NK-92 treated with Interleukin-12 subunit alpha and Interleukin-12 subunit beta, amount 100 ng/mL, for 24 hours (cell line): Measurements from ENCODE around the gene TSPAN15.
"Not testable (repeated sequence)": the region's sequence is repeated elsewhere in the genome, so short reads cannot be mapped to it uniquely, and the experiment has no call there.

Experiments
- DNase-seq: peaks from one replicate; lab custom pipeline; 2025; lab: John Stamatoyannopoulos, UW

The TSPAN15 gene

DNA sequence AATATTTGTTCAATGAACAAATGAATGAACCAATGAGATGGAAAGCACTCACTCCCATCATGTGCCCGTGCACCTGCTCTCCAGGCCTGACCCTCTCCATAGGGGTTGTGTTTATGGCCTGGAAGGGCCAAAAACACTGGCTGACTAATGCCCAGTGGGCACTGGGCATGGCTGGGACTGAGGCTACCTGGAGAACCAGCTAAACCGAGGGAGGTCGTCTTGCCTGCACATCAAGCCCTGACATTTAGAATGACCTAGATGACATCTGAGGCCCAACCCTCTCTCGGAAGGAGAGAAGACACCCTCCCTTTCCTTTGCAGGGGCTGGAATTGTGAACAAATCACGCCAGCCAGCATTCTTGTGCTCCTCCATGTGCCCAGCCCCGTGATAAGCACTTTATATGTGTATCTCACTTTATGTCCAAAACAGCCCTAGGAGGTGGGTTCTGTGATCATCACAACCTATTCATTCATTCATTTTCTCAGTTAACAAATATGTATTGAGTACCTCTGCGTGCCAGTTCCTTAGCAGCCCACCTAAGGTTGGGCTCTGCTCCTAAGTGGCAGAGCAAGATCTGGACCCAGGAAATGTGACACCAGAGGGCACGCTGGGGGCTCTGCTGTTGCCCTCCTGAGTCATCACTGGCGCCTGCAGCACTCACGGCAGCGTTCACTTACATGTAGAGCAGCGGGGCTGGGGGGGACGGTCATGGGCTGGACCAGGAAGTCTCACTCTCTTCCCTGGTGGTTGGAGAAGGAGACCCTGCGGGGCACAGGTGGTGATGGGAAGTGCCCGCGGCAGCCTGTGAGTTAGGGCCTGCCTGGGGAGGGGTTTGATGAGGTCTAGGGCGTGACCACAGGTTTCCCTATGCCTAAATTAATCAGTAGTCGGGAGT, 52.0 kb downstream of the TSPAN15 start:
- DNase-seq = no peak

GRCh38 chr10:69503896-69504265, 52.6 kb downstream of the TSPAN15 start:
- no peak for DNase-seq

DNA sequence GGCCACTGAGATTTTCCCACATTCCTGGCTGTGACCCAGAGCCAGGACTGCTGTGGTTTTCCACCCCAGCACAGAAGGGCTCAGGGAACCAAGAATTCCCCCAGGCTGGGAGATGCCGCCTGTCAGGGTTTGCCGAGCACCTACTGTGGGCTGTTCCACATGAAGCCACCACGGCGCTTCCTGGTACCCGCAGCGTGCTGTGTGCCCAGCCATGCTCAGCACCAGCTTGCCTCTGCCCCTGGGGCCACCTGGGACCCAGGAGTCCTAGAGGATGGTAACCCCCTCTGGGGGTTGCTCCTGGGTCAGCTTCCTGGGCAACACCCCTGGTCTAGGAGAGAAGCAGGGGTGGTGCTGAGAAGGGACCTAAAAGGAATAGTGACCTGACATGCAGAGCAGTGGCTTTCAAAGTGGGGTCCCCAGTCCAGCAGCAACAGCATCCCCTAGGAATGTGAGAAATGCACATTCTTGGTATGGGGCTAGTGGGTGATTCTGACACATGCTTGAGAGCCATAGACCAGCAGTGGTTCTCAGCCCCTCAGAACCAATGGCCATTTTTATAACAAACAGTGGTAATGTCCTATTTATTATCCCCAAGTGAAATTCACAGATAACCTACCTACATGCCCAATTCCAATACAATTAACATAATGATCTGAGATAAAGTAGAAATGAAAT, 53.4 kb downstream of the TSPAN15 start:
- no peak for DNase-seq

- DNase-seq = no peak
These were observed 54.5 kb downstream of the TSPAN15 start for GRCh38 chr10:69505636-69506318.

GRCh38 chr10:69506487-69506833, 55.2 kb downstream of the TSPAN15 start:
- no peak for DNase-seq

DNA sequence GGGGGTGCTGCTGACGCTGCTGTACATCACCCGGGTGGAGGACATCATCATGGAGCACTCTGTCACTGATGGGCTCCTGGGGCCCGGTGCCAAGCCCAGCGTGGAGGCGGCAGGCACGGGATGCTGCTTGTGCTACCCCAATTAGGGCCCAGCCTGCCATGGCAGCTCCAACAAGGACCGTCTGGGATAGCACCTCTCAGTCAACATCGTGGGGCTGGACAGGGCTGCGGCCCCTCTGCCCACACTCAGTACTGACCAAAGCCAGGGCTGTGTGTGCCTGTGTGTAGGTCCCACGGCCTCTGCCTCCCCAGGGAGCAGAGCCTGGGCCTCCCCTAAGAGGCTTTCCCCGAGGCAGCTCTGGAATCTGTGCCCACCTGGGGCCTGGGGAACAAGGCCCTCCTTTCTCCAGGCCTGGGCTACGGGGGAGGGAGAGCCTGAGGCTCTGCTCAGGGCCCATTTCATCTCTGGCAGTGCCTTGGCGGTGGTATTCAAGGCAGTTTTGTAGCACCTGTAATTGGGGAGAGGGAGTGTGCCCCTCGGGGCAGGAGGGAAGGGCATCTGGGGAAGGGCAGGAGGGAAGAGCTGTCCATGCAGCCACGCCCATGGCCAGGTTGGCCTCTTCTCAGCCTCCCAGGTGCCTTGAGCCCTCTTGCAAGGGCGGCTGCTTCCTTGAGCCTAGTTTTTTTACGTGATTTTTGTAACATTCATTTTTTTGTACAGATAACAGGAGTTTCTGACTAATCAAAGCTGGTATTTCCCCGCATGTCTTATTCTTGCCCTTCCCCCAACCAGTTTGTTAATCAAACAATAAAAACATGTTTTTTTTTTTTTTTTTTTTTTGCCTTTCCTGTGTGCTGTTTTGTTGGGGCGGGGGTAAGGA, 55.8 kb downstream of the TSPAN15 start:
- no peak for DNase-seq

DNA sequence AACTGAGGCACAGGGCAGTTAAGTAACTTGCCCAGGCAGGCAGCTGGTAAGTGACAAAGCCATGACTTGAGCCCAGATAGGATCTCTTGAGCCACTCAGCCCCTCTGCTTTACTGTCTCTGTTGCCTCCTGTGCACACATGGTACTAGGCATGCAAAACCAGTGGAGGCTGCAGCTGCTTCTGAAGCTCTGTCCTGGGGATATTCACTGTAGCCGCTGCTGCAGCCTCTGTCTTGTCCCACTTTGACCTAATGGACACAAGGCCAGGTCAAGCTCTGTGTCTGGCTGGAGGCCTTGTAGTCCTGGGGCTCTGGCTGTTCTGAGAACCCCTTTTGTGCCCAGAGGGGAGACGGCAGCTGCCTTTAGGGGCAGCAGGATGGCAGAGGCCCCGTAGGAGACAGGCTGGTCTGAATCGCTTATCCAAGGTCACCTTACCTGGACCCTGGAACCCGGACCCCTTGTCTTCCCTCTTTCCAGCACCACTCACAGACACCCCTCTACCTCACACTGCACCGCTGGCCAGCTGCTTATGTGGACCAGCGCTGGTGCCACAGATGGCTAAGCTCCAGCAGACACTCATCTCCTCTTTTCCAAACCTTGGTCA, 57.6 kb downstream of the TSPAN15 start:
- DNase-seq = no peak

DNA sequence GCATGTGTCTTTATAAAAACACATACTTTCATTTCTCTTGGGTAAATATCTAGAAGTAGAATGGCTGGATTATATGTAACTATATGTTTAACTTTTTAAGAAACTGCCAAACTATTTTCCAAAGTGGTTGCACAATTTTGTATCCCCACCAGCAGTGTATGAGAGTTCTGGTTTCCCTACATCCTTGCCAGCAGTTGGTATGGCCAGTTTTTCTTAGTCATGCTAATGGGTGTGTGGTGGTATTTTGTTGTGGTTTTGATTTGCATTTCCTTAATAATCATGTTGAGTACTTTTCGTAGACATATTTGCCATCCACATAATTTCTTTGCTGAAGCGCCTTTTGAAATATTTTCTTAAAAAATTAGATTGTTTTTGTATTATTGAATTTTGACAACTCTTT, 61.6 kb downstream of the TSPAN15 start:
- no peak for DNase-seq

- DNase-seq = no peak
These were observed 62.4 kb downstream of the TSPAN15 start for GRCh38 chr10:69513617-69514016.

DNA sequence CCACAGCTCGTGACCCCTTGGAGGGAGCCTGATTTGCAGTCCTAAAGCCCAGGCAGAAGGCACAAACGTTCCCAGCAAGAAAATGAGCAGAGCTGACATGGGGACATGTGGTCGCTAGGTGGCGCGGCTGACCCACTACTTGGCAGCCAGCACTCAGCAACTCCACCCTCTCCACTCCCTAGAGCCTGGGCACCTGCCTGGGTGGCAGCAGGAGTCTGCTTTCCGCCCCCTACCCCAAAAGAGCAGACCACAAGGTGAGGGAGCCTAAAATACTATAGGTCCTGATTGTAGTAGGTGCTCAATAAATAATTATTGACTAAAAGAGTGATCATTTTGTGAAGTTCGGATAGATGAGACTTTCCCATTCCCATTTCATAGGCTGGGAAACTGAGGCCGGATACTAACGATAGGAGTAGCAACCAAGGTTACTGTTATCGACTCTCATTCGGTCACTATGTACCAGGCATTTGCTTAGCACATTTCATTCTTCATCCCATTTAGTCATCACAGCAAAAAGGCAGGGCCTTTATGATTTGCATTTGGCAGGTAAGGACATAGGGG, 64.5 kb downstream of the TSPAN15 start:
- peak; percentile 36 for DNase-seq

DNA sequence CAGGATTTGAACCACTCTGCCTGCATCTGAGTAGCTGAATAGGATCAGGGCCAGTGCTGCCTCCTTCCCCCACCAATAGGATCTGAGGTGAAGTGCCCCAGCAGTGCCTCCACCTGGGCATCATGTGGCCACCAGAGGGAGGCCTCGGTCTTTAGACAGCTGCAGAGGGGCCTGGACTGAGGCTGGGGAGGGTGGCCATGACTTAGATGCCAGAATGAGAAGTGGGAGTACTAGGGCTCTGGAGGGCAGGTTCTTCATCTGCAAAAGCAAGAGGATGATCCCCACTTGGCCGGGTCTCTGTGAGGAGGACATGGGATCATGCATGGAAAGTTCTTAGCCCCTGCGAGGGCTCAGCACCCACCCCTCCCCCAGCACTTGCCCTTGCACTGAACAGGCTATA, 65.1 kb downstream of the TSPAN15 start:
- DNase-seq = no peak

- no peak for DNase-seq
These were observed 65.5 kb downstream of the TSPAN15 start for GRCh38 chr10:69516796-69517195.

- DNase-seq = no peak
These were observed 66.1 kb downstream of the TSPAN15 start for GRCh38 chr10:69517271-69517848.

DNA sequence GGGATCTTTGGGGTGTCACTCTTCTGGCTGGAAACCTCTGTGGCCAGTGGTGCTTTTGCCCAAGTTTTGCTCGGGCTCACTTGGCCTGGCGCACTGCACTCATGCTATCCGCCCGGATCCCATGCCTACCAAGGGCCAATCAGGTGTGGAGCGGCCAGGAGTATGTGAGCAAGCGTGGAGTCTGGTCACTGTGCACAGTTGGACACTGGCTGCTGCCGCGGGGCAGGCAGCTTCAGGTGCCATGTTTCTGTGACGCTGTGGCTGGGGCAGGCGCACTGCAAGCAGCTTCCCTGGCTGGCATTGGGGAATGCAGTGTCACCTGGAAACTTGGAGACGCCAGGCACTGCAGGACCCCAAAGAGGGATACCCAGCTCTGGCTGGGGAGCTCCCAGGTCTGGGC, 76.7 kb downstream of the TSPAN15 start:
- DNase-seq = no peak

DNA sequence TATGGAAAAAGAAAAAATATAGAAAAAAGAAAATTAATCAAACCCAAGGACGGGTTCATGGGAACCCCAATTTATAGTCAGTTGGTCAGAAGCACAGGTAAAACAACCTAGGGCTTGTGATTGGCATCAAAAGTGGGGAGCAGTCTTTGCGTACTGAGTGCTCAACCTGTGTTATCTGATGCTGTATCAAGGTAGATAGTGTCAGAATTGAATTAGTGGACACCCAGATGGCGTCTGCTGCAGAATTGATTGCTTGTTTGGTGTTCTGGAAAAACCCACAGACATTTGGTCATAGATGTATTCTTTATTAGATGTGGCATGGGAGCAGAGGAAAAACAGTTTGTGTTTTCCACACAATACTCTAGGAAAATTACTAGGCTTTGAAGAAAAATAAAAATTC, 82.4 kb downstream of the TSPAN15 start:
- no peak for DNase-seq

DNA sequence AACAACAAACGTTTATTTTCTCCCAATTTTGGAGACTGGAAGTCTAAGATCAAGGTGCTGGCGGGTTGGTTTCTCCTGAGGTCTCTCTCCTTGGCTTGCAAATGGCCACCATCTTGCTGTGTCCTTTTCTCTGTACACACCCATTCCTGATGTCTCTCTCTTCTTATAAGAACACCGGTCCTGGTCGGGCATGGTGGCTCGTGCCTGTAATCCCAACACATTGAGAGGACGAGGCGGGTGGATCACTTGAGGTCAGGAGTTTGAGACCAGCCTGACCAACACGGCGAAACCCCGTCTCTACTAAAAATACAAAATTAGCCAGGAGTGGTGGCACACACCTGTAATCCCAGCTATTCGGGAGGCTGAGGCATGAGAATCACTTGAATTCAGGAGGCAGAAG, 85.3 kb downstream of the TSPAN15 start:
- not testable (repeated sequence) for DNase-seq

DNA sequence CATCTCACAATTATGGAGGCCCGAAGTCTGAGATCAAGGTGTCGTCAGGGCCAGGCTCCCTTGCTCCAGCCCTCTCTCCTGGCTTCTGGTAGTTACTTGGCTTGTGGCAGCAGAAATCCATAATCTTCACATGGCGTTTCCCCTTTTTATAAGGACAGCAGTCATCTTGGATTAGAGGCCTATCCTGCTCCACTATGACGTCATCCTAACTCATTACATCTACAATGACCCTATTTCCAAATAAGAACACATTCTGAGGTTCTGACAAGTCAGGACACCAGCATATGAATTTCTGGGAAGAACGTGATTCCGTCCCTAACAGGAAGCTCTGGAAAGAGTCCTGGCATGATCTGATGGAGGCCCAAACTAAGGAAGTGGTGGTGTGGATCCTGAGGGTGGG, 86.2 kb downstream of the TSPAN15 start:
- DNase-seq = no peak

GRCh38 chr10:69538461-69538860, 87.2 kb downstream of the TSPAN15 start:
- no peak for DNase-seq

DNA sequence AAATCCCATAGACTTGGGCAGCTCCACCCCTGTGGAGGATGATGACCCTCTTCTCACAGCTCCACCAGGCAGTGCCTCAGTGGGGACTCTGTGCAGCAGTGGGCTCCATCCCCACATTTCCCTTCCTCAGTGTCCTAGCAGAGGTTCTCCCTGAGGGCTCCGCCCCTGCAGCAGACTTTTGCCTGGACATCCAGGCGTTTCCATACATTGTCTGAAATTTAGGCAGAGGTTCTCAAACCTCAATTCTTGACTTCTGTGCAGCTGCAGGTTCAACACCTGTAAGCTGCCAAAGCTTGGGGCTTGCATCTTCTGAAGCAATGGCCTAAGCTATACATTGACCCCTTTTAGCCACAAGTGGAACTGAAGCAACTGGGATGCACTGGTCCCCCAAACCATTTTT, 90.2 kb downstream of the TSPAN15 start:
- DNase-seq = no peak

- DNase-seq = no peak
These were observed 98.7 kb downstream of the TSPAN15 start for GRCh38 chr10:69549959-69550358.

DNA sequence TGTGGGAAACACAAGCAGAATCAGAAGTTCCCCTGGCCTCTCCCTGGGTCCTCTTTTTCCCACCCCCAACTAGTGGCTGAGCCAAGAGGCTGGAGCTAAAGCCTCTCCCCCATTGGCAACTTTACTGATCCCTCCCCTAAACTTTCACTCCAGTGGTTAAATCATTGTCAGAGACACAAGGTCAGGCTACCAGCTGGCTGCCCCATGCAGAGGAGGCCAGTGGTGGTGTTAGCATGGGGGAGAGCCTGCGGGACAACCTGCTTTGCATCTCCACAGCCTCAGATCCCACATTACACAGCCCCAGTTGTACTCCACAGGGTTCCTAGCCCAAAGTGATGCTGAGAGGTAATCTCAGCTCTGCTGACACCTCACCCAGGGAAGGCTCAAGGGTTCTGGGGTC, 101.0 kb downstream of the TSPAN15 start:
- DNase-seq = no peak
